ENCODE results near the gene ABCD1.

- no peak for TF ChIP-seq CTCF (IDR thresholded peaks at IDR 0.05)
- no peak for TF ChIP-seq POLR2AphosphoS5 (IDR thresholded peaks at IDR 0.05)
These were observed 40.1 kb downstream of the ABCD1 start for GRCh38 chrX:153764786-153765137.
